Gastroesophageal sphincter (tissue), 4 donors: Measurements from ENCODE around the gene MRPL42. TPM values are rescaled to one million over a fixed set of nuclear protein-coding genes. Genes with fewer than 3 reads are reported as not detected.

ENCODE experiments used
- ATAC-seq: fragments of 150-250 bp; one replicate; pipeline ENCODE4 v1.9.1; 2016; ENCODE audit warnings: mild to moderate bottlenecking, moderate library complexity
- H3K27ac ChIP-seq, 4 donors: fragments of 200-600 bp; sonication (generic) in 3 of 4; 1 replicate in 3 of 4; 2 replicates in 1 of 4; pipeline ENCODE4 v1.5.1; 2016 to 2019
- H3K27me3 ChIP-seq: fragments of 200-600 bp; sonication (generic); one replicate; pipeline ENCODE4 v1.5.1; 2019
- H3K36me3 ChIP-seq, 2 donors: fragments of 200-600 bp; sonication (generic); one replicate each; pipeline ENCODE4 v1.5.1; 2019; ENCODE audit warnings: control low read depth in 1 of 2
- H3K4me1 ChIP-seq, 3 donors: fragments of 200-600 bp; sonication (generic); 1 replicate in 2 of 3; 2 replicates in 1 of 3; pipeline ENCODE4 v1.5.1; 2016 to 2019; ENCODE audit warnings: control low read depth in 2 of 3
- H3K4me3 ChIP-seq, 2 donors: fragments of 200-600 bp; sonication (generic); one replicate each; pipeline ENCODE4 v1.5.1; 2019; ENCODE audit warnings: mild to moderate bottlenecking in 1 of 2, moderate library complexity in 1 of 2
- H3K9me3 ChIP-seq, 3 donors: fragments of 200-600 bp; sonication (generic); one replicate each; pipeline ENCODE4 v1.5.1; 2017 to 2019; ENCODE audit warnings: control low read depth in 2 of 3
- CTCF ChIP-seq, 4 experiments: fragments of 200-600 bp in 2 of 4; fragments of 450-650 bp in 2 of 4; sonication (generic) in 1 of 4; IDR thresholded peaks; one replicate each; pipeline ENCODE4 v1.5.1; 2017 to 2019; ENCODE audit warnings: antibody characterized with exemption in 4 of 4, mild to moderate bottlenecking in 2 of 4, moderate library complexity in 2 of 4
- EP300 ChIP-seq: sonication (generic); formaldehyde crosslinking; IDR thresholded peaks from one replicate; pipeline ENCODE4 v1.6.1; 2017; ENCODE audit warnings: antibody characterized with exemption, mild to moderate bottlenecking
- POLR2A ChIP-seq, 2 donors: fragments of 450-650 bp; IDR thresholded peaks; one replicate each; pipeline ENCODE4 v1.6.1; 2017; ENCODE audit warnings: antibody characterized with exemption in 2 of 2, mild to moderate bottlenecking in 2 of 2, moderate library complexity in 1 of 2
- POLR2AphosphoS5 ChIP-seq: sonication (generic); formaldehyde crosslinking; IDR thresholded peaks from one replicate; pipeline ENCODE4 v1.6.1; 2017; ENCODE audit warnings: antibody characterized with exemption
- WGBS, 2 donors: methylation state at CpG; one replicate each; pipeline ENCODE4 v1.1.5; 2018; ENCODE audit warnings: low coverage in 1 of 2; 5-methylcytosine and 5-hydroxymethylcytosine counted together
- total RNA-seq, 4 donors: library from RNA; depleted of rRNA; stranded (reverse); fragments of >200 nt; gene quantifications; one replicate each; pipeline ENCODE4 v1.1.0, GENCODE V29; 2016

MRPL42 gene
- total RNA-seq, 4 donors from 2014 or later = 40.3 to 52.9 (median 46.2) TPM

- Histone ChIP-seq H3K4me3 (no peak overlapping the region), H3K27me3 (no peaks in the 10 kb centered on the region), H3K27ac (no peak overlapping the region), H3K9me3 (no peaks in the 10 kb centered on the region), H3K36me3 (peaks cover 0 to 20% of the 10 kb centered on the region in 2 donors), H3K4me1 (no peaks in the 10 kb centered on the region)
- TF ChIP-seq EP300 (no peak), POLR2A (IDR thresholded peaks at IDR 0.05) (no peak), CTCF (IDR thresholded peaks at IDR 0.05) (no peak), POLR2AphosphoS5 (no peak)
- no peak for ATAC-seq
These were observed 39.9 kb downstream of the MRPL42 start for GRCh38 chr12:93507165-93507564.

GRCh38 chr12:93509506-93509905 lies 42.2 kb downstream of the MRPL42 start:
- no peak for TF ChIP-seq POLR2AphosphoS5
- no peak for TF ChIP-seq POLR2A (IDR thresholded peaks at IDR 0.05)
- no peak for TF ChIP-seq CTCF (IDR thresholded peaks at IDR 0.05)
- TF ChIP-seq EP300 = no peak
- H3K4me1 ChIP-seq = no peaks in the 10 kb centered on the region
- no peaks in the 10 kb centered on the region for H3K9me3 ChIP-seq
- no peak overlapping the region for H3K27ac ChIP-seq
- H3K27me3 ChIP-seq = no peaks in the 10 kb centered on the region
- no peak for ATAC-seq
- H3K36me3 ChIP-seq = peaks cover 0 to 7% of the 10 kb centered on the region in 2 donors
- WGBS, 2 donors = no CpG with 5 or more reads among the region's 1 CpG
- H3K4me3 ChIP-seq = no peak overlapping the region

GRCh38 chr12:93514853-93515252 lies 47.5 kb downstream of the MRPL42 start:
- Histone ChIP-seq H3K36me3 (no peaks in the 10 kb centered on the region), H3K4me1 (no peaks in the 10 kb centered on the region), H3K4me3 (no peak overlapping the region), H3K9me3 (no peaks in the 10 kb centered on the region), H3K27me3 (no peaks in the 10 kb centered on the region), H3K27ac (no peak overlapping the region)
- WGBS, 2 donors = 56 to 72% methylated on average over 5 of the region's 5 CpGs
- ATAC-seq = no peak
- TF ChIP-seq EP300 = no peak

- H3K27ac ChIP-seq = no peak overlapping the region
- 33 to 85% methylated on average over 1 to 5 of the region's 5 CpGs for WGBS, 2 donors
- no peaks in the 10 kb centered on the region for H3K4me1 ChIP-seq
- no peaks in the 10 kb centered on the region for H3K36me3 ChIP-seq
- no peaks in the 10 kb centered on the region for H3K9me3 ChIP-seq
- no peak overlapping the region for H3K4me3 ChIP-seq
- TF ChIP-seq POLR2AphosphoS5 = no peak
- no peak for TF ChIP-seq POLR2A (IDR thresholded peaks at IDR 0.05)
- no peak for TF ChIP-seq CTCF (IDR thresholded peaks at IDR 0.05)
- TF ChIP-seq EP300 = no peak
- no peaks in the 10 kb centered on the region for H3K27me3 ChIP-seq
- ATAC-seq = no peak
These were observed 51.4 kb downstream of the MRPL42 start for GRCh38 chr12:93518725-93519124.

- no peaks in the 10 kb centered on the region for H3K27me3 ChIP-seq
- H3K4me3 ChIP-seq = no peak overlapping the region
- H3K27ac ChIP-seq = no peak overlapping the region
- H3K4me1 ChIP-seq = no peaks in the 10 kb centered on the region
- no peaks in the 10 kb centered on the region for H3K9me3 ChIP-seq
- TF ChIP-seq EP300 (no peak), POLR2AphosphoS5 (no peak), CTCF (IDR thresholded peaks at IDR 0.05) (no peak), POLR2A (IDR thresholded peaks at IDR 0.05) (no peak)
- WGBS, 2 donors = 58 to 80% methylated on average over 2 of the region's 2 CpGs
- ATAC-seq = no peak
- H3K36me3 ChIP-seq = no peaks in the 10 kb centered on the region
These were observed 52.5 kb downstream of the MRPL42 start for GRCh38 chr12:93519859-93520258.
